B cell (primary cell): Measurements from ENCODE around the gene GABRR1. TPM values are rescaled to one million over a fixed set of nuclear protein-coding genes. Genes with fewer than 3 reads are reported as not detected.

Source experiments
- ATAC-seq: fragments of 200-7000 bp; cut with Tn5 transposase; one replicate; pipeline ENCODE4 v1.10.0; 2021; ENCODE audit warnings: low read depth, mild to moderate bottlenecking, moderate number of reproducible peaks, moderate library complexity
- CTCF ChIA-PET: fragments of 350-600 bp; sonication (Branson Sonifier 250); formaldehyde crosslinking; loops from one replicate; lab custom pipeline; 2021; ENCODE audit warnings: antibody characterized with exemption, inconsistent platforms; lab: Charles Lee
- POLR2A ChIA-PET: fragments of 350-600 bp; sonication (Branson Sonifier 250); formaldehyde crosslinking; loops from one replicate; lab custom pipeline; 2021; ENCODE audit warnings: antibody characterized with exemption; lab: Charles Lee
- DNase-seq: peaks from one replicate; pipeline ENCODE4 v3.0.0; 2013
- H2AFZ ChIP-seq: 2 replicates; pipeline ENCODE4 v1.6.1; 2012; ENCODE audit warnings: mild to moderate bottlenecking, low read depth, low read length; ENCODE audit not compliant: insufficient read depth, poor library complexity, severe bottlenecking
- H3K27ac ChIP-seq, 2 donors: 1 replicate in 1 of 2; 2 replicates in 1 of 2; pipeline ENCODE4 v1.5.1; 2012 to 2013; ENCODE audit warnings: low read length in 2 of 2, mild to moderate bottlenecking in 2 of 2, moderate library complexity in 1 of 2
- H3K27me3 ChIP-seq, 4 experiments: fragments of 200-600 bp in 1 of 4; sonication (generic) in 1 of 4; replicated peaks in 1 of 4; 1 replicate in 2 of 4; 2 replicates in 2 of 4; pipeline versions ENCODE4 v1.6.1 to v1.7.0; 2013 to 2016; ENCODE audit warnings: low read length in 3 of 4, mild to moderate bottlenecking in 2 of 4, mixed read lengths in 1 of 4, moderate library complexity in 1 of 4; ENCODE audit not compliant: insufficient read depth in 4 of 4, control insufficient read depth in 3 of 4; ENCODE audit errors: control extremely low read depth in 1 of 4
- H3K36me3 ChIP-seq, 2 experiments: replicated peaks in 1 of 2; 1 replicate in 1 of 2; 2 replicates in 1 of 2; pipeline versions ENCODE4 v1.6.1 to v1.7.1; 2013; ENCODE audit warnings: low read length in 1 of 2; ENCODE audit not compliant: insufficient read depth in 2 of 2, control insufficient read depth in 1 of 2; ENCODE audit errors: control extremely low read depth in 1 of 2, extremely low read depth in 1 of 2
- H3K4me1 ChIP-seq, 2 donors: fragments of 200-600 bp in 1 of 2; sonication (generic) in 1 of 2; 1 replicate in 1 of 2; 2 replicates in 1 of 2; pipeline versions ENCODE4 v1.5.1 to v1.6.1; 2013 to 2017; ENCODE audit warnings: low read length in 2 of 2; ENCODE audit not compliant: control insufficient read depth in 2 of 2, insufficient read depth in 2 of 2
- H3K4me2 ChIP-seq: replicated peaks from 2 replicates; pipeline ENCODE3; 2012; ENCODE audit warnings: mild to moderate bottlenecking, low read depth, low read length; ENCODE audit not compliant: poor library complexity, severe bottlenecking
- H3K4me3 ChIP-seq, 5 experiments: fragments of 200-600 bp in 1 of 5; sonication (generic) in 1 of 5; 1 replicate in 3 of 5; 2 replicates in 2 of 5; pipeline versions ENCODE4 v1.5.1 to v1.7.0; 2011 to 2016; ENCODE audit warnings: low read length in 4 of 5, mild to moderate bottlenecking in 4 of 5, low read depth in 2 of 5, control low read depth in 1 of 5, moderate library complexity in 1 of 5; ENCODE audit not compliant: insufficient read depth in 1 of 5; ENCODE audit errors: control extremely low read depth in 1 of 5, extremely low read depth in 1 of 5
- H3K79me2 ChIP-seq: fragments of 200-600 bp; sonication (generic); one replicate; pipeline ENCODE4 v1.6.0; 2016; ENCODE audit warnings: low read length; ENCODE audit not compliant: control insufficient read depth, insufficient read depth
- H3K9ac ChIP-seq: fragments of 200-600 bp; sonication (generic); 2 replicates; pipeline ENCODE4 v1.6.1; 2017; ENCODE audit warnings: mild to moderate bottlenecking, low read length, moderate library complexity
- H3K9me3 ChIP-seq, 3 donors: one replicate each; pipeline versions ENCODE4 v1.6.1 to v1.7.1; 2013; ENCODE audit warnings: low read length in 2 of 3; ENCODE audit not compliant: control insufficient read depth in 2 of 3, insufficient read depth in 1 of 3; ENCODE audit errors: control extremely low read depth in 1 of 3
- H4K20me1 ChIP-seq: 2 replicates; pipeline ENCODE4 v1.6.0; 2012; ENCODE audit warnings: mild to moderate bottlenecking, low read length; ENCODE audit not compliant: insufficient read depth, control insufficient read depth, poor library complexity, severe bottlenecking
- H3K27ac Mint-ChIP-seq: one replicate; pipeline ENCODE4 v1.8.0; 2021; ENCODE audit warnings: mixed read lengths
- H3K27me3 Mint-ChIP-seq: one replicate; pipeline ENCODE4 v1.8.0; 2021; ENCODE audit warnings: mixed read lengths
- H3K4me1 Mint-ChIP-seq: one replicate; pipeline ENCODE4 v1.8.0; 2021; ENCODE audit warnings: mixed read lengths
- H3K4me3 Mint-ChIP-seq: one replicate; pipeline ENCODE4 v1.8.0; 2021; ENCODE audit warnings: mixed read lengths
- H3K9me3 Mint-ChIP-seq: one replicate; pipeline ENCODE4 v1.8.0; 2022; ENCODE audit warnings: mixed read lengths; ENCODE audit not compliant: insufficient read depth
- EZH2 ChIP-seq: IDR thresholded peaks from 2 replicates; pipeline ENCODE4 v1.6.1; 2012; ENCODE audit warnings: borderline replicate concordance, low read depth, mild to moderate bottlenecking, moderate library complexity, low read length; ENCODE audit not compliant: insufficient read depth, poor library complexity, severe bottlenecking
- WGBS: methylation state at CpG from one replicate; pipeline ENCODE4 v1.1.5; 2013; ENCODE audit warnings: missing lambda C conversion rate; ENCODE audit not compliant: insufficient coverage; 5-methylcytosine and 5-hydroxymethylcytosine counted together
- intact Hi-C: fragments of 100-400 bp; cut with micrococcal nuclease; formaldehyde crosslinking; loops from one replicate; pipeline ENCODE4 v1.10.0; 2022
- polyA plus RNA-seq: library from polyadenylated mRNA; depleted of rRNA; stranded (reverse); fragments of >200 nt; gene quantifications from 2 replicates; pipeline ENCODE4 v1.2.3, GENCODE V29; 2012
- total RNA-seq, 2 donors: library from RNA; stranded (reverse); fragments of 120-200 nt in 1 of 2; gene quantifications; 1 replicate in 1 of 2; 2 replicates in 1 of 2; pipeline versions ENCODE4 v1.2.3 to v1.2.4, GENCODE V29; 2013 to 2022
- TF ChIP-seq, protein P1 (sequence below): fragments of 200-600 bp; IDR thresholded peaks from one replicate; pipeline ENCODE4 v1.8.0; 2022; ENCODE audit warnings: antibody characterized with exemption, mild to moderate bottlenecking

The GABRR1 gene
- total and polyA plus RNA-seq, 2 donors (not counting 1 experiment from before 2014, with no cell fraction given): not detected

DNA sequence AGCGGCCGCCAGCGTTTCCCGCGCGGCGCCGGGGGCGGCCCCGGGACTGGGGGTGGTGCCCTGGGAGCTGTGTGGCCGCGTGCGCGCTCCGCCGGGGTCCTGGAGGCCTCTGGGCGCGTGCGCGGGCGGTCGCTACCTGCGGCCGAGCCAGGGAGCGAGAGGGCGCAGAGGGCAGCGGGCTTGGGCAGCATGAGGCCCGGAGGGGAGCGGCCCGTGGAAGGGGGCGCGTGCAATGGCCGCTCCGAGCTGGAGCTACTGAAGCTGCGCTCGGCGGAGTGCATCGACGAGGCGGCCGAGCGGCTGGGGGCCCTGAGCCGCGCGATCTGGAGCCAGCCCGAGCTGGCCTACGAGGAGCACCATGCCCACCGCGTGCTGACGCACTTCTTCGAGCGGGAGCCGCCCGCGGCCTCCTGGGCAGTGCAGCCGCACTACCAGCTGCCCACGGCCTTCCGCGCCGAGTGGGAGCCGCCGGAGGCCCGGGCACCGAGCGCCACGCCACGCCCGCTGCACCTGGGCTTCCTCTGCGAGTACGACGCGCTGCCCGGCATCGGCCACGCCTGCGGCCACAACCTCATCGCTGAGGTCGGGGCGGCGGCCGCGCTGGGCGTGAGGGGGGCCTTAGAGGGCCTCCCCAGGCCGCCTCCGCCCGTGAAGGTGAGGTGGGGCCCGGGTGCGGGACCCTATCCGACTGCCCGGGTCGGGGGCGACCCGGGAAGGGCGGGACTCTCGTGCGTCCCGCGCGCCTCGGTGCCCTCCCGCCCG, 71.0 kb downstream of the GABRR1 start, which contains the start of gene PM20D2:
Gene PM20D2 (plus strand): TSS at position 100 of the 762 bp plus-strand sequence. CDS start 90 bp downstream, at position 190.
- Histone ChIP-seq H3K79me2 (peaks cover 14% of the 10 kb centered on the region), H3K36me3 (no peaks in the 10 kb centered on the region), H3K27ac (peak within 1 kb of the TSS; percentile 87 to 88), H3K4me3 (peak within 1 kb of the TSS; percentile 65 to 85 (median 73)), H3K9me3 (no peaks in the 10 kb centered on the region), H4K20me1 (no peaks in the 10 kb centered on the region), H3K4me2 (peak within 1 kb of the TSS; percentile 75), H3K27me3 (no peaks in the 10 kb centered on the region), H3K4me1 (peaks cover 9 to 11% of the 10 kb centered on the region in 2 donors), H3K9ac (peak within 1 kb of the TSS; percentile 76), H2AFZ (peak within 1 kb of the TSS; percentile 93)
- Mint-ChIP-seq H3K4me1 (peaks cover 28% of the 10 kb centered on the region), H3K4me3 (peak within 1 kb of the TSS; percentile 95), H3K27me3 (no peaks in the 10 kb centered on the region), H3K9me3 (no peaks in the 10 kb centered on the region), H3K27ac (peak within 1 kb of the TSS; percentile 94)
- intact Hi-C loops: loop anchor here (1.0 to 5.0 kb wide), 6 partner anchors 29 to 1444 kb away; partner anchors contain the start of genes AKIRIN2, LYRM2 and PNRC1
- TF ChIP-seq EZH2: no peak
- TF ChIP-seq, protein P1, sequence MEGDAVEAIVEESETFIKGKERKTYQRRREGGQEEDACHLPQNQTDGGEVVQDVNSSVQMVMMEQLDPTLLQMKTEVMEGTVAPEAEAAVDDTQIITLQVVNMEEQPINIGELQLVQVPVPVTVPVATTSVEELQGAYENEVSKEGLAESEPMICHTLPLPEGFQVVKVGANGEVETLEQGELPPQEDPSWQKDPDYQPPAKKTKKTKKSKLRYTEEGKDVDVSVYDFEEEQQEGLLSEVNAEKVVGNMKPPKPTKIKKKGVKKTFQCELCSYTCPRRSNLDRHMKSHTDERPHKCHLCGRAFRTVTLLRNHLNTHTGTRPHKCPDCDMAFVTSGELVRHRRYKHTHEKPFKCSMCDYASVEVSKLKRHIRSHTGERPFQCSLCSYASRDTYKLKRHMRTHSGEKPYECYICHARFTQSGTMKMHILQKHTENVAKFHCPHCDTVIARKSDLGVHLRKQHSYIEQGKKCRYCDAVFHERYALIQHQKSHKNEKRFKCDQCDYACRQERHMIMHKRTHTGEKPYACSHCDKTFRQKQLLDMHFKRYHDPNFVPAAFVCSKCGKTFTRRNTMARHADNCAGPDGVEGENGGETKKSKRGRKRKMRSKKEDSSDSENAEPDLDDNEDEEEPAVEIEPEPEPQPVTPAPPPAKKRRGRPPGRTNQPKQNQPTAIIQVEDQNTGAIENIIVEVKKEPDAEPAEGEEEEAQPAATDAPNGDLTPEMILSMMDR: no peak
- under 1% methylated on average over 102 of the region's 102 CpGs for WGBS
- CTCF ChIA-PET: interaction anchor here (0.6 to 2.1 kb wide), 11 partner anchors 23 to 226 kb away, joined by 3 to 8 read pairs (median 3); partner anchors contain the start of gene PNRC1
- DNase-seq (peak; percentile 78), ATAC-seq (peak; percentile 77)
- POLR2A ChIA-PET: interaction anchor here (2.8 kb wide), 1 partner anchor 65 kb away, joined by 40 read pairs; the partner anchor contains the start of gene PNRC1
